ENCODE results near the gene POLR1A. TPM values are rescaled to one million over a fixed set of nuclear protein-coding genes. Genes with fewer than 3 reads are reported as not detected.
A peak's percentile ranks its signal among the peaks of the same experiment; 100 is the strongest.

The POLR1A gene
- total RNA-seq, 4 donors from 2014 or later: 10.9 to 38.8 (median 17.7) TPM

DNA sequence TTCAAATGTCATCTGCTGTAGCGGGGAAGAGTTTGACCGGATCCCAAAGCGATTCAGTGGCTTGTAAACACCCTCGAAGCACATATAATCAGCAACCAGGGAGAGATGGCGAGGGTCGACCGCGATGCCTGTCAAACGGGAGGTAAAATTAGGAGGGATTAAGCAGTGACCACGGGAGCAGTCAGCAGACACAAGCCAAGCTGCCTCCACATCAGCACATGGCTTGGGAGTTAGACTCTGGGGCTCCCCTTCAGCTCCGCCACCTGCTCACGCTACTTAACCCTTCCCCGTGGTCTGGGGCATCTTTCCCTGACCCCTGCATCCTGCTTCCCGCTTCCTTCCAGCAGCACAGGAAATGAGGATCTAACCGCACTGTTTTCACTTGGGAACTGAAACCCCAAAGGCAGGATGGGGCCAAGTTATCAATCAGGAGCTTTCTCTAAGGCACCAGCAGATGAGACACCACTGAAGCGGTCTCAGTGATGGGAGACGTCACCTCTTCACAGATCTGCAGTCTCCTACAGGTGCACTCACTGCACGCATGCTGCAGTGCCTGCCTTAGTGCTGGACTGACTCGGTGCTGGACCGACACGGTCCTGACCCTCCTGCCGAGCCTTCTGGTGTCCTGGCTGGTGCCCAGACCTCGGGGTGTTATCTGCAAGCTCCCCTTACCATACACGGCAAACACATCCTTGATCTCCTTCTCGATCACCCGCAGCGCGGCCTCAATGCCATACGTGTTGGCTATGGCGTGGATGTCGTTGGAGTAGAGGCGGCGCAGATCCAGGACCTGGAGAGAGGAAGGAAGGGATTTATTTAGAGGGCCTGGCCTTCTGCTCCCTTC lies 77.5 kb downstream of the POLR1A start:
- intact Hi-C loops (cut with DNase I; ENCODE audit: low total_unique reads): no loop called here
- Histone ChIP-seq H3K9me3 (no peaks in the 10 kb centered on the region), H3K27me3 (no peaks in the 10 kb centered on the region), H3K36me3 (no peaks in the 10 kb centered on the region), H3K27ac (no peak overlapping the region), H3K4me3 (no peak overlapping the region), H3K4me1 (no peaks in the 10 kb centered on the region)
- TF ChIP-seq, protein P1, sequence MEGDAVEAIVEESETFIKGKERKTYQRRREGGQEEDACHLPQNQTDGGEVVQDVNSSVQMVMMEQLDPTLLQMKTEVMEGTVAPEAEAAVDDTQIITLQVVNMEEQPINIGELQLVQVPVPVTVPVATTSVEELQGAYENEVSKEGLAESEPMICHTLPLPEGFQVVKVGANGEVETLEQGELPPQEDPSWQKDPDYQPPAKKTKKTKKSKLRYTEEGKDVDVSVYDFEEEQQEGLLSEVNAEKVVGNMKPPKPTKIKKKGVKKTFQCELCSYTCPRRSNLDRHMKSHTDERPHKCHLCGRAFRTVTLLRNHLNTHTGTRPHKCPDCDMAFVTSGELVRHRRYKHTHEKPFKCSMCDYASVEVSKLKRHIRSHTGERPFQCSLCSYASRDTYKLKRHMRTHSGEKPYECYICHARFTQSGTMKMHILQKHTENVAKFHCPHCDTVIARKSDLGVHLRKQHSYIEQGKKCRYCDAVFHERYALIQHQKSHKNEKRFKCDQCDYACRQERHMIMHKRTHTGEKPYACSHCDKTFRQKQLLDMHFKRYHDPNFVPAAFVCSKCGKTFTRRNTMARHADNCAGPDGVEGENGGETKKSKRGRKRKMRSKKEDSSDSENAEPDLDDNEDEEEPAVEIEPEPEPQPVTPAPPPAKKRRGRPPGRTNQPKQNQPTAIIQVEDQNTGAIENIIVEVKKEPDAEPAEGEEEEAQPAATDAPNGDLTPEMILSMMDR (IDR thresholded peaks at IDR 0.05): no peak
- no peak for TF ChIP-seq POLR2A (IDR thresholded peaks at IDR 0.05)
- DNase-seq: no peak

GRCh38 chr2:86027196-86027921 lies 78.3 kb downstream of the POLR1A start:
- DNase-seq: no peak
- TF ChIP-seq, protein P1 (IDR thresholded peaks at IDR 0.05): no peak
- TF ChIP-seq POLR2A (IDR thresholded peaks at IDR 0.05): no peak
- H3K4me1 ChIP-seq: no peaks in the 10 kb centered on the region
- peak overlapping the region; percentile 55 to 67 for H3K27ac ChIP-seq
- H3K27me3 ChIP-seq: no peaks in the 10 kb centered on the region
- no peaks in the 10 kb centered on the region for H3K9me3 ChIP-seq
- H3K4me3 ChIP-seq: no peak overlapping the region
- intact Hi-C loops (cut with DNase I; ENCODE audit: low total_unique reads): no loop called here
- no peaks in the 10 kb centered on the region for H3K36me3 ChIP-seq

DNA sequence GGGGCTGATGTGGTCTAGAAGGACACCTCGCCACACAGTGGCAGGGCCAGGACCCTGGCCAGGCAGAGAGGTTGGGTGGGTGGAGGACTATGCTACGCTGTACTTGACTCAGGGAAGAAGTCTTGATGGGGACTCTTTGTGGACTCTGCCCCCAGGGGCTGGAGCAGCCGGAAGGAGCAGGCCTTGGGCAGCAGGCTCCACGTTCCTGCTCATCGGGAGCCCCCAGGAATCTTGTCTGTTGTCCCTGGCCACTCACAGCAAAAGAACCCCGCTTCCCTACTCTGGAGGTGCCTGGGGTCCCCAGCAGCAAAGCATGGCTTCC lies 79.0 kb downstream of the POLR1A start:
- Histone ChIP-seq H3K36me3 (no peaks in the 10 kb centered on the region), H3K9me3 (no peaks in the 10 kb centered on the region), H3K27ac (peak overlapping the region; percentile 55 to 67), H3K27me3 (no peaks in the 10 kb centered on the region), H3K4me1 (no peaks in the 10 kb centered on the region), H3K4me3 (no peak overlapping the region)
- intact Hi-C loops (cut with DNase I; ENCODE audit: low total_unique reads): no loop called here
- DNase-seq: no peak
- TF ChIP-seq, protein P1 (IDR thresholded peaks at IDR 0.05): no peak
- TF ChIP-seq POLR2A (IDR thresholded peaks at IDR 0.05): no peak

GRCh38 chr2:86025976-86026743 lies 79.5 kb downstream of the POLR1A start:
- Histone ChIP-seq H3K9me3 (no peaks in the 10 kb centered on the region), H3K36me3 (no peaks in the 10 kb centered on the region), H3K4me1 (no peaks in the 10 kb centered on the region), H3K27me3 (no peaks in the 10 kb centered on the region), H3K4me3 (no peak overlapping the region), H3K27ac (peak overlapping the region; percentile 55 to 67)
- peak in 1 of 2 donors; percentile 13 for DNase-seq
- TF ChIP-seq POLR2A (IDR thresholded peaks at IDR 0.05): no peak
- TF ChIP-seq, protein P1 (IDR thresholded peaks at IDR 0.05): no peak
- intact Hi-C loops (cut with DNase I; ENCODE audit: low total_unique reads): no loop called here
